Activated naive CD8-positive, alpha-beta T cell treated with anti-CD3 and anti-CD28 coated beads, Interleukin-2, amount 10 ng/mL, durations not matched to agents 7 days and 5 days (primary cell): Measurements from ENCODE around the gene PRPS2. TPM values are rescaled to one million over a fixed set of nuclear protein-coding genes. Genes with fewer than 3 reads are reported as not detected.

Experiments used
- ATAC-seq: fragments of 150-1000 bp; cut with Tn5 transposase; one replicate; pipeline ENCODE4 v1.10.0; 2021; ENCODE audit warnings: low read depth, moderate library complexity
- POLR2A ChIA-PET: fragments of 350-600 bp; sonication (Branson Sonifier 250); formaldehyde crosslinking; loops from one replicate; lab custom pipeline; 2021; ENCODE audit warnings: antibody characterized with exemption; lab: Charles Lee
- DNase-seq: peaks from one replicate; pipeline ENCODE4 v3.0.0; 2021
- H3K27ac Mint-ChIP-seq: one replicate; pipeline ENCODE4 v1.8.0; 2022; ENCODE audit warnings: mild to moderate bottlenecking, mixed read lengths
- H3K27me3 Mint-ChIP-seq: one replicate; pipeline ENCODE4 v1.8.0; 2022; ENCODE audit warnings: mild to moderate bottlenecking, moderate library complexity, mixed read lengths
- H3K36me3 Mint-ChIP-seq: one replicate; pipeline ENCODE4 v1.8.0; 2021; ENCODE audit warnings: mild to moderate bottlenecking, mixed read lengths
- H3K4me1 Mint-ChIP-seq: one replicate; pipeline ENCODE4 v1.8.0; 2021; ENCODE audit warnings: mixed read lengths
- H3K4me3 Mint-ChIP-seq: one replicate; pipeline ENCODE4 v1.8.0; 2022; ENCODE audit warnings: mild to moderate bottlenecking, moderate library complexity, mixed read lengths
- H3K9me3 Mint-ChIP-seq: one replicate; pipeline ENCODE4 v1.8.0; 2021; ENCODE audit warnings: mixed read lengths
- total RNA-seq, 2 experiments: library from RNA; stranded (reverse); gene quantifications; one replicate each; pipeline ENCODE4 v1.2.3, GENCODE V29; 2021

Gene PRPS2
- total RNA-seq, 2 experiments from 2014 or later = 67.1 to 74.0 TPM

DNA sequence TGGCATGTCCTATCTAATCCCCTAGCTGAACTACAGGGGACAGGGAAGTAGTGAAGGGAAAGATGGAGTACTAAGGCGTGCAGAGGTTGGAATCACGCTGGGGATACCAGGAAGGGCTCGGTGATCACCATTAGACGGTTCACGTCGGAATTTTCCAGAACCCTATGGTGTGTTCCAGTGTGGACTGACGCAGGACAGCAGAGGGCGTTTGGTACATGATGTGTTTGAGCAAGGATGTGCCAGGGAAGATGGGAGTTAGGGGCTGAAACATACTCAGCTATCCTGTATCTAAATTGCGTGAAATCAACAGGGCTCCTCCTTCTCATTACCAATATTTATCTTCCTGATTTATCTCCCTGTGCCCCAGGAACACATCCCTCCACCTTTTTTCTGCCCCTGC lies 33.7 kb downstream of the PRPS2 start:
- no peaks in the 10 kb centered on the region for H3K9me3 Mint-ChIP-seq
- no peak for DNase-seq
- H3K36me3 Mint-ChIP-seq = peaks cover 17% of the 10 kb centered on the region
- ATAC-seq = no peak
- POLR2A ChIA-PET = no interaction called here
- no peaks in the 10 kb centered on the region for H3K4me1 Mint-ChIP-seq
- no peak overlapping the region for H3K4me3 Mint-ChIP-seq
- H3K27ac Mint-ChIP-seq = no peak overlapping the region
- H3K27me3 Mint-ChIP-seq = no peaks in the 10 kb centered on the region

DNA sequence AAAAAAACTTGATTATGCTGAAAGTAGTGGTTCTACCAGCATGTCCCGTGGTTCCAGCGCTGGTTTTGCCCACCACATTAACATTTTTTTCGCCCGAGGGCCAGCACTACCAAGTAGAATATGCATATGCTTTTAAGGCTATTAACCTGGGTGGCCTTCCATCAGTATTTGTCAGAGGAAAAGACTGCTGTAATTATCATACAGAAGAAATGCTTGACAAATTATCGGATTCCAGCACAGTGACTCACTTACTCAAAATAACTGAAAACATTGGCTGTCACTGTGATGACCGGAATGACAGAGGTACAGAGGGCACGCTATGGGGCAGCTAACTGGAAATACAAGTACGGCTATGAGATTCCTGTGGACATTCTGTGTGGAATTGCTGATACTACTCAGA lies 34.6 kb downstream of the PRPS2 start:
- H3K4me3 Mint-ChIP-seq = no peak overlapping the region
- no peak overlapping the region for H3K27ac Mint-ChIP-seq
- H3K36me3 Mint-ChIP-seq = peaks cover 15% of the 10 kb centered on the region
- POLR2A ChIA-PET = no interaction called here
- no peak for ATAC-seq
- no peaks in the 10 kb centered on the region for H3K4me1 Mint-ChIP-seq
- no peaks in the 10 kb centered on the region for H3K27me3 Mint-ChIP-seq
- DNase-seq = no peak
- H3K9me3 Mint-ChIP-seq = no peaks in the 10 kb centered on the region

DNA sequence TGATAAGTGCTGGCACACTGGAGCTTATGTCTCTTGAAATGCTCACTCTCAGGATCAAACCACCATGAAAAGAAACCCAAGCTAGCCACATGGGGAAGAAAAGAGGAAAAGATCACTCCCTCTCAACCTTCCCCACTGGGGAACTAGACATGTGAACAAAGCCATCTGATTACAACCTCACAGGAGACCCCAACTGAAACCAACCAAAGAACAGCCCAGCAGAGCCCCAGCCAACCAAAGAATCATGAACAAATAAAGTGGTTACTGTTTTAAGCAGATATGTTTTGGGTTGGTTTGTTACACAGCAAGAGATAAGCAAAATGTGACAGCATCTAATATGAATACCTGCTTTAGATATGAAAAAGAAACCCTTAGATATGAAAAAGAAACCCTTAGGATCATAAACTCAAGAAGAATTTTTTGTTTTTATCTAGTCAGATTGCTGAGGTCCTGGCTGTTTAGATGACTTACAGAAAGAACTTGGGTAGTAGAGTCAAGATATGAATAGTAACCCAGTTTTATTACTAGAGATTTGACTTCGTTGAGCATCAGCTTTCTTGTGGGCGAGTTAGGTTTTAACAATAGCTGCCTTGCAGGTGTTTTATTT lies 52.0 kb downstream of the PRPS2 start:
- no peaks in the 10 kb centered on the region for H3K27me3 Mint-ChIP-seq
- DNase-seq (no peak), ATAC-seq (no peak)
- peak overlapping the region; percentile 67 for H3K4me3 Mint-ChIP-seq
- POLR2A ChIA-PET = interaction anchor here (0.5 to 1.4 kb wide), 4 partner anchors 48 to 891 kb away, joined by 4 to 7 read pairs (median 6); partner anchors contain the start of genes OFD1 and TRAPPC2
- peak overlapping the region; percentile 94 for H3K27ac Mint-ChIP-seq
- peaks cover 13% of the 10 kb centered on the region for H3K4me1 Mint-ChIP-seq
- H3K36me3 Mint-ChIP-seq = peaks cover 6% of the 10 kb centered on the region
- peaks cover 2% of the 10 kb centered on the region for H3K9me3 Mint-ChIP-seq

DNA sequence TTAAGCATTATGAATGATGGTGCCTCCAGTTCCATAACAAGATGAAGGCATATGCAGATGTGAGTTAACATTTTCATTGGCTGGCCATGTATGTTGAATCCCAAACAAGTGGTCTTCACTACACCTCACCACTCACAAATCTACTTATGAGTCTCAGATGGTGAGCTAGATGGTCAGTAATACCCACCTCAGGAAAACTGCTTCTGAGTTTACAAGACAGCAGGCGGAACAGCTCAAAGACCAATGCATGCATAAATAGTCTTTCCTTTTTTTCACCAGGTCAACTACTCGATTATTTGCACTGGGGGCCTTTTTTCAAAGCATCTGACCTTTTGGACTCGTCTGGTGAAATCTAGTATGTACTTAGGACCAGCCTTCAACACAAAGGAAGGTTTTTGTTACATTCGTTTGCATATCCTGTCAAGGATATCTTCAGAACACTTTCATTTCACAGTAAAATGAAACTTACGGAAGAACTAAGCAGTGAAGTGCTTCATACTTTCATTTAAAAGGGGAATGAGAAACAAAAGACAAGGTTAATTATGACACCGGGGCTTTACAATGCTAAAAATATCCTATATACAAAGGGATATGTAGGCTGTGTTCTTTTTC lies 52.6 kb downstream of the PRPS2 start:
- POLR2A ChIA-PET = interaction anchor here (0.5 to 1.4 kb wide), 4 partner anchors 47 to 891 kb away, joined by 4 to 7 read pairs (median 6); partner anchors contain the start of genes OFD1 and TRAPPC2
- Mint-ChIP-seq H3K36me3 (peaks cover 6% of the 10 kb centered on the region), H3K27ac (peak overlapping the region; percentile 94), H3K4me3 (peak overlapping the region; percentile 67), H3K9me3 (peaks cover 2% of the 10 kb centered on the region), H3K27me3 (no peaks in the 10 kb centered on the region), H3K4me1 (peaks cover 13% of the 10 kb centered on the region)
- ATAC-seq = peak; percentile 89
- no peak for DNase-seq

DNA sequence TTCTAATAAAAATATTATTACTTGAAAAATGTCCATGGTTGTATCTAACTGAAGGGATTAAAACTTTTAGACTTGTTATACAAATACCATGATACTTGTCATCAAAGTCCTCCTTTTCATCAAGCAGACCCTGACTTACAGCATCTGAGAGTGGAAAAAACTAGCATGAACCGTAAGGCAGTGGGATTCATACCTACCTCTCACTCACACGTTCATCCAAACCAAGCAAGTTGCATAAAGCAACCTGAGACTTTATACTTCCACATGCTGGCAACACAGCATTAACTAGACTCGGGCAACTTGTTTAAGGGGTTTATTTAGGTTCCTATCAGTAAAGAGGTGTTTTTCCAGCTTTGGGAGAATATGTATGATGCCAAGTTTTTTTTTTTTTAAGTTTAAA lies 53.1 kb downstream of the PRPS2 start:
- POLR2A ChIA-PET = interaction anchor here (0.8 to 1.4 kb wide), 2 partner anchors 46 to 890 kb away, joined by 4 to 7 read pairs; partner anchors contain the start of genes OFD1 and TRAPPC2
- peaks cover 3% of the 10 kb centered on the region for H3K9me3 Mint-ChIP-seq
- peak overlapping the region; percentile 67 for H3K4me3 Mint-ChIP-seq
- H3K36me3 Mint-ChIP-seq = peaks cover 5% of the 10 kb centered on the region
- peaks cover 13% of the 10 kb centered on the region for H3K4me1 Mint-ChIP-seq
- H3K27me3 Mint-ChIP-seq = no peaks in the 10 kb centered on the region
- peak overlapping the region; percentile 94 for H3K27ac Mint-ChIP-seq
- DNase-seq = no peak
- peak; percentile 39 for ATAC-seq

DNA sequence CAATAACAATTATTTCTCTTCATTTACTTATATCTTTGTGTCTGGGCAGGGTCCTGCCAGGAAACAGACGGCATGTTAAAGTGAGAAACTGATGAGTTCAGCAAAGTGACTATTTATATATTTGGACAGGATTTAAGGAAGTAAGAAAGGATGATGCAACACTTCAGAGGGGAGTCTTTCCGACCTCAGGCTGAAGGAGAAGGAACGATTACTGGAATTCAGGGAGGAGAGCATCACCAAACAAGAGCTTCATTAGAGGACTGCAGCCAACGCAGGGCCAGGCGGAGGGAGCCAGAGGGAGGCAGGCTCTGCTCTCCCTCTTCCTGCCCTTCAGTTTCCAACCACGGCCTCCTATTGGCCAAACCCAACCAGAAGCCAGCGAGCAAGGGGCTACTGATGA lies 74.1 kb downstream of the PRPS2 start:
- ATAC-seq = no peak
- no peaks in the 10 kb centered on the region for H3K36me3 Mint-ChIP-seq
- H3K4me1 Mint-ChIP-seq = peaks cover 9% of the 10 kb centered on the region
- H3K4me3 Mint-ChIP-seq = no peak overlapping the region
- POLR2A ChIA-PET = no interaction called here
- no peak overlapping the region for H3K27ac Mint-ChIP-seq
- H3K27me3 Mint-ChIP-seq = no peaks in the 10 kb centered on the region
- peaks cover 2% of the 10 kb centered on the region for H3K9me3 Mint-ChIP-seq
- no peak for DNase-seq

DNA sequence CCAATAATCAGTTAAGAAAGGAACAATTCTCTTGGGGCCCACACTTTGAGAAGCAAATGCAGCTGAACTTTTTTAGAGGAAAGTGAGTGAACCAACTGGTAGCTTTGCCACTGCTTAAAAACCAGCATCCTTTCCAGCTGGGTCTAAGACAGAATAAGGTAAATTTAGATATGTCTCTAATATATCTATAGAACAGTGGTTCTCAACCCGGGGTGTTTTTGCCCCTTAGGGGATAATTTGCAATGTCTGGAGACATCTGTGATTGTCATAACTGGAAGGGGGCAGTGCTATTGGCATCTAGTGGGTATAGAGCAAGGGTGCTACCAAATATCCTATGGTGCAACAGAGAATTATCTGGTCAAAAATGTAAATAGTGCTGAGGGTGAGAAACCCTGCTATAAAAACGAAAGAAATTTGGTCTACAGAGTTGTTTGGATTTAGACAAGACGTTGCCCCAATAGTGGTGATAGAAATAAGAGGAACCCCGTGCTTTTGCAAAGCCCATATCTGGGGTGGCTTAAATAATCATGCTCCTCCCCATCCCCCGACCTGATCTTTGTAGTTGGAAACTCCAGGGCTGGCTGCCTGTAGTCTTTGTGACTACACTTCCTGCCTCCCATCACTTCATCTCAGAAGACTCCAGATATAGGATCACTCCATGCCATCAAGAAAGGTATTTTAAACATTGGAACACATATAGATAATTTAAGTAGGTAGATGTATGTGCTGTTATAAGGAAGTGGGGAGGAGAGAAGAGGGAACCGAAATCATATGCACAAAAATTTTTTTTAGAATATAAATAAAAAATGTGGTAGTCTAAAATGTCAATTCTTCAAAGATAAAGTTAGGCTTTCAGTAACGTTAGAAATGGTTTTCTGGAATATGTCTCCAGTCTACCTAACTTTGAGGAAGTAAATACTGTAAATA lies 75.5 kb downstream of the PRPS2 start, which contains the start of gene TLR7:
TLR7 (plus strand) TSS at position 622 of the 927 bp plus-strand sequence. CDS start 507 bp downstream, outside the sequence.
- ATAC-seq (no peak), DNase-seq (no peak)
- H3K36me3 Mint-ChIP-seq = no peaks in the 10 kb centered on the region
- H3K4me3 Mint-ChIP-seq = no peak within 1 kb of the TSS
- peaks cover 9% of the 10 kb centered on the region for H3K4me1 Mint-ChIP-seq
- peak within 1 kb of the TSS; percentile 67 for H3K27ac Mint-ChIP-seq
- H3K9me3 Mint-ChIP-seq = peaks cover 2% of the 10 kb centered on the region
- POLR2A ChIA-PET = no interaction called here
- H3K27me3 Mint-ChIP-seq = no peaks in the 10 kb centered on the region

DNA sequence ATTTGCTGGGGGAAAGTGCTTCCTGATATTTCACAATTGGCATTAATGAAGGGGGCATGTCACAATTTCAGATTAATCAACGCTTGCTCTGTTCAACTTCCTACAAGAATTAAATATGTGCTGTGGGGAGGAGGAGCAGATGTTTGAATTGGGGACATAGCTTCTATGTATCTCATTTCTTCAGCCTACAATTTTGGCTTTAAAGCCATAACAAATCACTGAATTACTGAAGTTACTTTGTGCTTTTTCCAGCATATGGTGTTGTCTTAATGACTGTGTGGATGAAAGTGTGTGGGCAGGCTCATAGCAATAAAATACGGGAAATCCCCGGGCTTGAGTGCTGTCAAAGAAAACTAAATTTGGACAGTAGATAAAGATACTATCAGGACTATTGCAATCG lies 76.5 kb downstream of the PRPS2 start:
- peaks cover 2% of the 10 kb centered on the region for H3K9me3 Mint-ChIP-seq
- peaks cover 9% of the 10 kb centered on the region for H3K4me1 Mint-ChIP-seq
- DNase-seq (no peak), ATAC-seq (no peak)
- no peaks in the 10 kb centered on the region for H3K27me3 Mint-ChIP-seq
- POLR2A ChIA-PET = no interaction called here
- H3K36me3 Mint-ChIP-seq = no peaks in the 10 kb centered on the region
- peak overlapping the region; percentile 67 for H3K27ac Mint-ChIP-seq
- no peak overlapping the region for H3K4me3 Mint-ChIP-seq

DNA sequence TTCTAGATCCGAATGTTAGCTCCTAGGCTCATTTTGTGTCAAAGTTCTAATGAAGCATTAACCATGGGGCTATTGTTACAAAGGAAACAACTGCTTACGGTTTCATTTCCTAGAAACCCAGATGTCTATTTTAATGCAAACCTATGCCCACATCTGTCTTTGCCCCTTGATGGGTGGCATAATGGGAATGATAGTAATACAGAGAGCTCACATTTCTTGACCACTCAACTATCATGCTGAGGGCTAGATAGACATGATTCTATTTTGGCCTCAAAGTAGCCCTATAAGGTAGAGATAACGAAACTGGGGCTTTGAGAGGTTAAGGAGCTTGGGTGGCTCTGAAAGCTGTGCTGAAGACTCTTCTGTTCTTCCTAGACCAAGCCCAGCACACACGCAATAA lies 77.5 kb downstream of the PRPS2 start:
- Mint-ChIP-seq H3K9me3 (peaks cover 2% of the 10 kb centered on the region), H3K4me1 (peaks cover 9% of the 10 kb centered on the region), H3K4me3 (no peak overlapping the region), H3K27ac (no peak overlapping the region), H3K36me3 (peaks cover 2% of the 10 kb centered on the region), H3K27me3 (no peaks in the 10 kb centered on the region)
- POLR2A ChIA-PET = no interaction called here
- no peak for DNase-seq
- ATAC-seq = no peak

DNA sequence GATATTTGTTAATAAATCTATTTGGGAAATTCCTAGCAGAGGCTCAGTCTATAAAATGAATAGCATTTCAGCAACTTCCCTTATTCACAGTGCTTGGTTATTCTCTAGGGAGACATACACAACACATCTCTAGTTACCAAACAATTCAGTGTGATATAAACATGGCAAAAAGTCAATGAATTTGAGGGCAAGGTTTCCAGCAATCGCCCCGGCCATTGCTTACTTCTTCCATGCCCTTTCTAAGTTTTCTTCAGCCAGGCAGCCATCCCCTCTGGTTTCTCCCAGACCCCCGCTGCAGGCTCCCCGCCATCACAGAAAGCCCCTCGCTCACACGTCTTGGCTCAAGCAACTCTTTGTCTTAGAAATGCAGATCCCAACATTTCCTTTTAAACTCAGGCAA lies 80.0 kb downstream of the PRPS2 start:
- peaks cover 9% of the 10 kb centered on the region for H3K4me1 Mint-ChIP-seq
- H3K27me3 Mint-ChIP-seq = peaks cover 3% of the 10 kb centered on the region

DNA sequence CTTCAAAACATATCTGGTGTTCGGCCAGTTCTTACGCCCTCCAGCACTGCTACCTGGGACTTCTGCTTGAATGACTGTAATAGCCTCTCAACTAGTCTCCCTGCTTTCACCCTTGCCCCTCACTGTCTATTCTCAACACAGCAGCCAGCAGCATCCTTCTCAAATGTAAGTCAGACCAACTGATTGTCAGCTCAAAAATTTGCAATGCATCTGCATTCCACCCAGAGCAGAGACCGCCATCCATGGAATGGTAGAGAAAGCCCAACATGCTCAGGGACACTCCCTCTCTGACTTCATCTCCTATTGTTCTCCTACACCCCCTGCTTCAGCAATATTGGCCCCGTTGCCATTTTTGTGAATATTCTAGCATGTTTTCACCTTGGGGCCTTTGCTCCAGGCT lies 81.5 kb downstream of the PRPS2 start:
- DNase-seq (no peak), ATAC-seq (no peak)
- peaks cover 4% of the 10 kb centered on the region for H3K4me1 Mint-ChIP-seq
- POLR2A ChIA-PET = no interaction called here
- peaks cover 2% of the 10 kb centered on the region for H3K36me3 Mint-ChIP-seq
- H3K27me3 Mint-ChIP-seq = peaks cover 3% of the 10 kb centered on the region
- H3K27ac Mint-ChIP-seq = no peak overlapping the region
- peaks cover 2% of the 10 kb centered on the region for H3K9me3 Mint-ChIP-seq
- no peak overlapping the region for H3K4me3 Mint-ChIP-seq

More for the DNA sequence above, 80.0 kb downstream of the PRPS2 start:
- POLR2A ChIA-PET = no interaction called here
- no peak overlapping the region for H3K27ac Mint-ChIP-seq
- peaks cover 2% of the 10 kb centered on the region for H3K9me3 Mint-ChIP-seq
- DNase-seq (no peak), ATAC-seq (no peak)
- H3K4me3 Mint-ChIP-seq = no peak overlapping the region
- peaks cover 2% of the 10 kb centered on the region for H3K36me3 Mint-ChIP-seq
